Urothelium cell line (cell line): ENCODE data around the gene MAGEF1.

Experiments used
- DNase-seq: peaks from one replicate; pipeline ENCODE4 v3.0.0; 2011; ENCODE audit warnings: low spot score, mixed read lengths
- FAIRE-seq: peaks from 2 replicates; lab custom pipeline; 2011; peaks lifted over from hg19 to GRCh38; lab: Jason Lieb, UNC

The MAGEF1 gene

DNA sequence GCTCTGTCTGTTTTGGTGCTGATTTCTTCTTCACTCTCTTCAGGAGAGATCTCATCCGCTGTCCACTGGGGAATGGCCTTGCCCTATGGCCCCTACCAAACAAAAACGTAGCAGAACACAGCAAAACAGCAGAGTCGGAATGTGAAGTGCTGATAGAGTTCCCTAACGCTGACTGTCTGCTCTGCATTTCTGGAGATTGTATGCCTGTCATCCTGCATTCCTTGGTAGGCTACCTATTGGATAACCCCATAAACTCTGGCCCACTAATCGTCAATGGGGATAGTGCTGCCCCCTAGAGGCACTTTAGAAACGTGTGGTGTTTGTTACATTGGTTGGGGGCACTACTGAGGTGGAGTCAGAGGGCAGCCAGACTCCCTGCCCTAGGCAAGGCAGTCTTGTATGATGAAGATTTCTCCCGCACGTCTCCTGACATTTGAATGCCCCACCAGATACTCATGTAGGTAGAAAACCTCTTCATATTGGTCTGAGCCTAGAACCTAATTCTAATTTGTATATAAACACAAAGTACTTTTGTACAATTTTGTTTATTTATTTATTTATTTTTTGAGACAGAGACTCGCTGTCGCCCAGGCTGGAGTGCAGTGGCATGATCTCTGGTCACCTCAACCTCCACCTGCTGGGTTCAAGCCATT is 15.6 kb upstream of the MAGEF1 start:
- DNase-seq, result peak; percentile 70
- FAIRE-seq, result peak; percentile 30

DNA sequence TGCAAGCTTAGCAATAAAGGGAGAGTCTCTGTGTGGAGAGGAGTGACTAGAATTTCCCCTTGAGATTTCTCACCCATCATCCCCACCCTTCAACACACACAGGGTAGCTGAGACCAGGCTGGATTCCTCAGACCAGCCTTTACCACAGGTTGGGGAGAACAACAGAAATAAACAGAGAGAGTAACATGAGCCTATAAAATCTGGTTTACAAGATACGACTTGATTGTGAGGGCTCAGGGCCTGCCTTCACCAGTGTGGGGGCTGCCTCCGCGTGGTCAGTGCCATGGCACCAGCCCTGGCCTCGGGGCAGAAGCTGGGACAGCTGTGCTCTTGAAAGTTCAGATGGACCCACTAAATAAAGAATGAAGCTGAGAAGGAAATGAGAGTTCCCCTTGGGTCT is 14.6 kb upstream of the MAGEF1 start:
- FAIRE-seq (no peak), DNase-seq (no peak)

DNA sequence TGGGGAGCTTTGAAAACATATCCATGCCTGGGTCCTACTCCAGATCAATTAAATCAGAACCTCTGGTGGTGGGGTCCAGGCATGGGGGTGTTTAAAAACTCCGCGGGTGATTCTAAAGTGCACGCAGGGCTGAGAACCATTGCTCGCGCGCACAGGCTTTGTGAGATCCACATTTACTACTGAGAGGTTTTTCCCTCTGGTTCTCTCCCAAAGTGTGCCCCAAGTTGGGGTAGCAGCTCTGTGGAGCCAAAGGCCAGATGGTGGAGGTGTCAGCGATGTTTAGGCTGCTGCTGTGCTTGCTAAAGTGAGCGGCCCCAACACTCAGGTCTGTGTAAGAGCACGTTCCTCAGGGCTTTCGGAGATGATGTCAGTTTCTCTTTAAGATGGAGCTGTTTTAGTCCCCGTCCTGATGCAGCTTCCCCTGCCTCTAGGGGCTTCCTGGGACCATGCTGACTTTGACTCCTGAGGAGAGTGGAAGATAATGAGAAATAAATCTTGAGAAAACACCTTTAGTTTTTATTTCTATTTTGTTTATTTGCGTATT is 13.4 kb upstream of the MAGEF1 start:
- DNase-seq (no peak), FAIRE-seq (no peak)

DNA sequence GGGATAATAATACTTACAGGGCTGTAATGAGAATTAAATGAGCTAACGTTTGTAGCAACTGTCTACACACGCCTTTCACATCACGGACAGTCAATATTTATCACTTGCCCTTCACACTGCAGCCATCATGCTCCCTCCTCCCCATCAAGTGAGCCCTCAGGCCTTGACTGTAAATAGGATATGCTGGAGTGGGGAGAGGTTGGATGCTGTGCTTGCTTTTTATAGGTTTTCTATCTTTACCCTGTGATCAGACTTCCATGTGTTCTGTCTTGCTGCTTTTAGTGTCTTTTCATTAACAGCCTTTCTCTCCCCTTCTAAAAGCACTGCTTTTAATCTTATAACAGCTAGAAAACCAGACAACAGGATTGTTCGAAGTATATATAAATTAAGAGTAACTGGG is 12.8 kb upstream of the MAGEF1 start:
- DNase-seq (no peak), FAIRE-seq (no peak)

- FAIRE-seq, result no peak
- DNase-seq, result no peak
Observed at GRCh38 chr3:184719709-184720108, 7.8 kb upstream of the MAGEF1 start.

DNA sequence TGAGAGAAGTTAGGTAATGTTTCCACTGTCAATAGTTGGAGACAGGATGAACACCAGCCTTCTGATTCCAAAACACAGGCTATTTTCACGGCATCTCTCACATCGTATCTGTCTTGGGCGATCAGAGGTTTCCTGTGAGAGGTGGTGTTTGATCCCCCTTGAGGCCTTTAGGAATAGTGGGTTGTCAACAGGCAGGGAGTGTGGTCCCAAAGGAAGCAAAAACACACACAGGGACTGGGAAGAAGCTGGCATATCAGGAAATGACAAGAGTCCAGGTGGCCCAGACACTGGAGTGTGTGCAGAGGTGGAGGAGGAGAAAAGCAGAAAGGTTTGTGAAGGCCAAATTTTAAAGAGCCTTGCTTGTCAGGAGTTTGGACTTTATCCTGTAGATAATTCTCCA is 6.6 kb upstream of the MAGEF1 start:
- no peak for FAIRE-seq

DNA sequence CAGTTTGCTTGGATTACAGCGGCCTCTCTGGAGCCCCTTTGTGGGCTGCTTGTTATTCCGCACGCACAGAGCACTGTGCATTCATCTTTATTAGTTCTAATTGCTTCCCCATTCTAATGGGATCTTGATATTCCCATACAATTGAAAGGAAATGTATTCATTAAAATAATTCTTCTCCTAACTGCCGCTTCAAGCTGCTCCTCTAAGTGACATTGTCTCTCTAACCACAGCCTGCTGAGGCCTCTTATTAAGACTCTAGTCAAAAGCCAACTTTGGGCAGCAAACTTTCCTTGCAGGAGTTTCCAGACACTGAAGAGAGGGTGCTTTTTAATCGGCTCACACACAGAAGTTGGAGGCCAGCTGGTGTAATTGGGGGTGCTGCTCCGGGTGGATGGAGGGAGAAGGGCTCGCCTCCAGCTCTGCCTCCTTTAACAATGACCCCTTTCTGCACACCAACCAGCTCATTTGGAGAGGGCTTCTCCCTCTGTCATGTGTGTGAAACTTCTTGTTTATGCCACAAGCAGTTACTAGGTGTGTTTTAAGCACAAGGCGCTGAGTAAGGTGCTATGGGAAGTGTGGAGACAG is 5.6 kb upstream of the MAGEF1 start:
- no peak for DNase-seq

More for the DNA sequence above, 6.6 kb upstream of the MAGEF1 start:
- no peak for DNase-seq

DNA sequence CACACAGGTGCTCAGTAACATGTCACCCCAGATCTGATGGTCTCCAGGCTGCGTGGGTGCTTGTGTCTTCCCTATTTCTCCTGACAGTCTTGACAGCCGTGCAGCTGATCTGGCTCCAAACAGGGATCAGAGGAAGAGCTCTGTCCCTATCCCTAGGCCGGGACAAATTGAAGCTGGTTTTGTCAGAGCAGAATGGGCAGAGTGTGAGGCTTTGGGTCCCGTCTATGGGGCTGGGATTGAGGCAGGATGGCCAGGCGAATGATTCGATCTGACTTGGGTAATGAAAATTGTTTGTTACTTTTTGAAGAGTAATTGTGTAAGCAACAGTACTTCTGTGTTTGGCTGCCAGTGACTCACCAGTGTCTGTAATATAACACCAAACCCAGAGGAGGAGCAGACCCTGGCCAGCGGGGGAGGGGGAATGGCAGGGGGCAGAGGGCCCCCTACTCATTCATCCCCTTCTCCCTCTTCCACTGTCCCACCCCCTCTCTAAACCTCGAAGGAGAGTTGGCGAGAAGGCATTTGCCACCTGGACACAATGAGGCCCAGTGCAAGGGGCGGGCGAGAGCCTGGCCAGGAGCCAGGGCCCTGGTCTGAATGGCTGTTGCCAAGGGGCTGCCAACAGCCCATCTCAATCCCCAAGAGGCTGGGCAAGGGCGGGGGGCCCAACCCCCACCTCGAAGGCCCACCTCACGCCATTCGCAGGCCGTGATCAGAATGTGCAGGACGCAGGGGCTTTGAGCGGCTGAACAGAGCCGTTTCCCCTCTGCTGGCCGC is 4.9 kb upstream of the MAGEF1 start:
- FAIRE-seq, result no peak
- peak; percentile 78 for DNase-seq

More for the DNA sequence above, 5.6 kb upstream of the MAGEF1 start:
- FAIRE-seq, result no peak

DNA sequence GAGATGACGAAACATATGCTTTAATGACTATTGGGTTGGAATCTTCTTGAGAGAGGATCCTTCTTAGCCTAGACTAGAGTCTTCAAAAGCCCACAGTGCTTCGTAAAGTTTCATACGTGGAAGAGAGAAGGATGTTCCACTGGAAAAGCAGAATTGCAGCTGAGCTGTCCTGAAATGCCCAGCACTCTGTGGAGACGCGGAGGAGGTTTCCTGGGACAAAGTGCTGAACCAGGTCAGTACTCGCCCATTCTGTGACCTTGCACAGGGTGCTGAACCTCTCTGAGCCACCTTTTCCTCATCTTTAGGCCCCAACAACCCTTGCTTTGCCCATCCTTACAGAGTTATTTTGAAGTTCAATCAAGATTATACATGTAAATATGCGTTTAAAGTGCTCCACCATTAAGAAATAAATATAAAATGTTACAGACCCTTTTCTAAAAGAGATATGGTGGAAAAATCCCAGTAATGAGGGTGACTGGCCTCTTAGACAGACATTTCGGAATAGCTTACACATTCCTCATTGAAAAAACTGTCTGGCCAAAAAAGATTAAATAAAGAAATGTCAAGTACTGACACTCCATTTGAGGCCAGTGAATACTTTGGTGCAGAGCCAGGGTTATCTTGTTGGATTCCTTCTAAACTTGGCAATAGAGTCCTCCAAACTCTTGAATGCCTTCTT is 4.2 kb upstream of the MAGEF1 start:
- no peak for DNase-seq
- FAIRE-seq, result no peak

- no peak for FAIRE-seq
- DNase-seq, result no peak
Observed at GRCh38 chr3:184713521-184713920, 1.7 kb upstream of the MAGEF1 start.

DNA sequence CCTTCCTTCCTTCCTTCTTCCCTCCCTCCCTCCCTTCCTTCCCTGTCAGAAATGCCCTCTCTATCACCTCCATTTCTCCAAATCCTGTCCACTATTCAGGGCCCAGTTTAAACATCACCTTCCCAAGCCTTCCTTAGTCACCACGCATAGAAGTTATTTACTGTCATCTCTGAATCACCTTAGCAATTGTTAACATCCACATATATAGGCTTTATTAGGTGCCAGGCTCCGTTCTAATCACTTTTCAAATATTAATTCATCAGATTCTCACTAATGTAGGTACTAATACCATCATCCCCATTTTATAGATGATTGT is 1.1 kb upstream of the MAGEF1 start:
- FAIRE-seq (no peak), DNase-seq (no peak)

GRCh38 chr3:184712248-184713039 is 580 bp upstream of the MAGEF1 start:
- DNase-seq (no peak), FAIRE-seq (no peak)

- FAIRE-seq, result no peak
- no peak for DNase-seq
Observed at GRCh38 chr3:184710870-184711492, 883 bp downstream of the MAGEF1 start.

DNA sequence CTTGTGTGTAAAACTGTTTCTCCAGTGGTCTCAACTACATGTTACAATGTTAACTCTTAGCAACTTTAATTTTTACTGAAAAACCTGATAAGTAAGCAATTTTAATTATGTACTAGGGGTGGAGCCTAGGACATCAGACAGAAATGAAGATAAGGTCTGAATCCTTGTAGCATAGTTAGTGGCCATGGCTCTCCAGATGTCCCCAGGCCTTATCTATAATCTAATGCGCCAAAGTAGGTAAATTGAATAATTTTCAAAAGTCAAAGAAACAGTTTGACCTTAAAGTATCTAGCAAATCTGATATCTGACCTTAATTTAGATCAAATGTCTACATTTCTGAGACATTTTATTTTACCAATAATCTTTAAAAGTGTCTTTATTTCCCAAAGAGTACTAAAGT is 8.2 kb downstream of the MAGEF1 start:
- no peak for DNase-seq
- FAIRE-seq, result no peak

GRCh38 chr3:184700759-184701158 is 11.1 kb downstream of the MAGEF1 start:
- DNase-seq, result no peak

GRCh38 chr3:184697845-184698244 is 14.0 kb downstream of the MAGEF1 start:
- no peak for FAIRE-seq
- no peak for DNase-seq

More at GRCh38 chr3:184700759-184701158, 11.1 kb downstream of the MAGEF1 start:
- no peak for FAIRE-seq

- FAIRE-seq, result no peak
Observed at GRCh38 chr3:184696697-184697096, 15.2 kb downstream of the MAGEF1 start.

GRCh38 chr3:184694716-184695115 is 17.1 kb downstream of the MAGEF1 start:
- FAIRE-seq (no peak), DNase-seq (no peak)

More at GRCh38 chr3:184696697-184697096, 15.2 kb downstream of the MAGEF1 start:
- no peak for DNase-seq

GRCh38 chr3:184694133-184694665 is 17.7 kb downstream of the MAGEF1 start:
- DNase-seq, result no peak
- peak; percentile 69 for FAIRE-seq
